ENCODE data around the gene PRICKLE4. TPM values are rescaled to one million over a fixed set of nuclear protein-coding genes. Genes with fewer than 3 reads are reported as not detected.

PRICKLE4 gene
- total and polyA plus RNA-seq, 2 of the 13 experiments (the other 11 are each of a cell fraction or from before 2014, with no cell fraction given), result 0.92 to 1.2 TPM

DNA sequence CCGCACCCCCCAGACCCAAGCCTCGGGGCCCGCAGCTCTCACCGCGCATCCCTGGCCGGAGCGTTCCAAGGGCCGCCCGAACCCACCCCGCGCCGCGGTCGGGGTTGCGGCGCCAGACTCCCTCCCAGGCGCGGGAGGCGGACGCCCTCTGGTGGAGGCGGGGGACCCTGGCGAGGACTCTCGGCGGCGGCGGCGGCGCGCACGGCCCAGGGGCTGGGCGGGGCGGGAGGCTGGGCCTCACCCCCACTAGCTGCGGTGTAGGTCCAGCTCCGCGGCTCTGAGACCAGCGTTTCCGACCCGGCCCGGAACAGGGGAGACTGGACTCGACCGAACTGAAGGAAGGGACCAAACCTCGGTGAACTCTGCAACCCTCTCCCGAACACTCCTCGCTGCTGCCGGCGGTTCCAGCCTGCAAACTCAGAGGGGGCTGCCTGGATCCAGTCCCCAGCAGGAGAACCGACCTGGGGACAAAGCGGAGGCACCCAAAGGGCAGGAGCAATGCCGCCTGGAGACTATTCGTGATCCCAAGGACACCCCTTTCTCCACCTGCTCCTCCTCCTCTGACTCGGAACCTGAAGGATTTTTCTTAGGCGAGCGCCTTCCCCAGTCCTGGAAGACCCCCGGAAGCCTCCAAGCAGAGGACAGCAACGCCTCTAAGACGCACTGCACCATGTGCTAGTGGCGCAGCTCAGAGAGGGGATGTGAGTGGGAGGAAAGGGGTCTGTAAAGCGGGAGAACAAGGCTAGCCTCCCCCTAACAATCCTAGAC, 6.1 kb downstream of the PRICKLE4 start (continued):
- peak; percentile 45; the same call in 1 of the 2 replicates for TF ChIP-seq ZKSCAN8 (CRISPR knock-in tag; IDR thresholded peaks at IDR 0.05; ENCODE audit: borderline replicate concordance)
- 0 out of 2 replicates have a peak, but pooled peaks have one; percentile 79 for TF ChIP-seq DNMT1 (CRISPR knock-in tag; IDR thresholded peaks at IDR 0.05)
- peak; percentile 35; the same call in 1 of the 2 replicates for TF ChIP-seq ZNF589 (CRISPR knock-in tag; conservative IDR thresholded peaks at IDR 0.05)
- TF ChIP-seq NR2C2 (CRISPR knock-in tag; IDR thresholded peaks at IDR 0.05; ENCODE audit: borderline replicate concordance), result peak; percentile 76; the same call in 1 of the 2 replicates
- 0 out of 2 replicates have a peak, but pooled peaks have one; percentile 30 for TF ChIP-seq MEF2D (CRISPR knock-in tag; IDR thresholded peaks at IDR 0.05)
- no peak for TF ChIP-seq ZNF382 (CRISPR knock-in tag; IDR thresholded peaks at IDR 0.05; ENCODE audit: borderline replicate concordance)
- no peak; the same call in 1 of the 2 replicates for TF ChIP-seq ZNF570 (CRISPR knock-in tag; IDR thresholded peaks at IDR 0.05; ENCODE audit: borderline replicate concordance)
- TF ChIP-seq TMF1 (CRISPR knock-in tag; IDR thresholded peaks at IDR 0.05; ENCODE audit: low read depth), result no peak; the same call in 1 of the 2 replicates
- TF ChIP-seq ZNF333 (CRISPR knock-in tag; IDR thresholded peaks at IDR 0.05; ENCODE audit: borderline replicate concordance), result no peak
- no peak for TF ChIP-seq ZNF891 (CRISPR knock-in tag; IDR thresholded peaks at IDR 0.05)
- TF ChIP-seq, protein P1, sequence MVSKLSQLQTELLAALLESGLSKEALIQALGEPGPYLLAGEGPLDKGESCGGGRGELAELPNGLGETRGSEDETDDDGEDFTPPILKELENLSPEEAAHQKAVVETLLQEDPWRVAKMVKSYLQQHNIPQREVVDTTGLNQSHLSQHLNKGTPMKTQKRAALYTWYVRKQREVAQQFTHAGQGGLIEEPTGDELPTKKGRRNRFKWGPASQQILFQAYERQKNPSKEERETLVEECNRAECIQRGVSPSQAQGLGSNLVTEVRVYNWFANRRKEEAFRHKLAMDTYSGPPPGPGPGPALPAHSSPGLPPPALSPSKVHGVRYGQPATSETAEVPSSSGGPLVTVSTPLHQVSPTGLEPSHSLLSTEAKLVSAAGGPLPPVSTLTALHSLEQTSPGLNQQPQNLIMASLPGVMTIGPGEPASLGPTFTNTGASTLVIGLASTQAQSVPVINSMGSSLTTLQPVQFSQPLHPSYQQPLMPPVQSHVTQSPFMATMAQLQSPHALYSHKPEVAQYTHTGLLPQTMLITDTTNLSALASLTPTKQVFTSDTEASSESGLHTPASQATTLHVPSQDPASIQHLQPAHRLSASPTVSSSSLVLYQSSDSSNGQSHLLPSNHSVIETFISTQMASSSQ (IDR thresholded peaks at IDR 0.05; ENCODE audit: low read depth), result no peak
- TF ChIP-seq, protein P1 (CRISPR knock-in tag; IDR thresholded peaks at IDR 0.05; ENCODE audit: borderline replicate concordance), result peak; percentile 32; the same call in 1 of the 2 replicates
- TF ChIP-seq TEAD3 (CRISPR knock-in tag; optimal IDR thresholded peaks at IDR 0.05; ENCODE audit: borderline replicate concordance), result peak; percentile 64
- peak; percentile 80 for TF ChIP-seq YY1 (IDR thresholded peaks at IDR 0.05; ENCODE audit: insufficient read depth, insufficient replicate concordance, low read depth, low read length)
- TF ChIP-seq, protein P2, sequence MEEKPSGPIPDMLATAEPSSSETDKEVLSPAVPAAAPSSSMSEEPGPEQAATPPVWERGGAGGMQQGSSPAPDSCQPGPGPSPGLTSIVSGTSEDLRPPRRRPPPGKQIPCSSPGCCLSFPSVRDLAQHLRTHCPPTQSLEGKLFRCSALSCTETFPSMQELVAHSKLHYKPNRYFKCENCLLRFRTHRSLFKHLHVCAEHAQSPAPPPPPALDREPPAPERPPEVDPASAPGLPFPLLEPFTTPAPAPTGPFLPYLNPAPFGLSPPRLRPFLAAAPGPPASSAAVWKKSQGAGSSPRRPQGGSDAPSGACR (CRISPR knock-in tag; IDR thresholded peaks at IDR 0.05), result no peak
- TF ChIP-seq, protein P3, sequence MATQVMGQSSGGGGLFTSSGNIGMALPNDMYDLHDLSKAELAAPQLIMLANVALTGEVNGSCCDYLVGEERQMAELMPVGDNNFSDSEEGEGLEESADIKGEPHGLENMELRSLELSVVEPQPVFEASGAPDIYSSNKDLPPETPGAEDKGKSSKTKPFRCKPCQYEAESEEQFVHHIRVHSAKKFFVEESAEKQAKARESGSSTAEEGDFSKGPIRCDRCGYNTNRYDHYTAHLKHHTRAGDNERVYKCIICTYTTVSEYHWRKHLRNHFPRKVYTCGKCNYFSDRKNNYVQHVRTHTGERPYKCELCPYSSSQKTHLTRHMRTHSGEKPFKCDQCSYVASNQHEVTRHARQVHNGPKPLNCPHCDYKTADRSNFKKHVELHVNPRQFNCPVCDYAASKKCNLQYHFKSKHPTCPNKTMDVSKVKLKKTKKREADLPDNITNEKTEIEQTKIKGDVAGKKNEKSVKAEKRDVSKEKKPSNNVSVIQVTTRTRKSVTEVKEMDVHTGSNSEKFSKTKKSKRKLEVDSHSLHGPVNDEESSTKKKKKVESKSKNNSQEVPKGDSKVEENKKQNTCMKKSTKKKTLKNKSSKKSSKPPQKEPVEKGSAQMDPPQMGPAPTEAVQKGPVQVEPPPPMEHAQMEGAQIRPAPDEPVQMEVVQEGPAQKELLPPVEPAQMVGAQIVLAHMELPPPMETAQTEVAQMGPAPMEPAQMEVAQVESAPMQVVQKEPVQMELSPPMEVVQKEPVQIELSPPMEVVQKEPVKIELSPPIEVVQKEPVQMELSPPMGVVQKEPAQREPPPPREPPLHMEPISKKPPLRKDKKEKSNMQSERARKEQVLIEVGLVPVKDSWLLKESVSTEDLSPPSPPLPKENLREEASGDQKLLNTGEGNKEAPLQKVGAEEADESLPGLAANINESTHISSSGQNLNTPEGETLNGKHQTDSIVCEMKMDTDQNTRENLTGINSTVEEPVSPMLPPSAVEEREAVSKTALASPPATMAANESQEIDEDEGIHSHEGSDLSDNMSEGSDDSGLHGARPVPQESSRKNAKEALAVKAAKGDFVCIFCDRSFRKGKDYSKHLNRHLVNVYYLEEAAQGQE (IDR thresholded peaks at IDR 0.05; ENCODE audit: borderline replicate concordance in 1 of 2, low read depth in 1 of 2, low read length in 2 of 2), result no peak
- TF ChIP-seq ZNF850 (CRISPR knock-in tag; conservative IDR thresholded peaks at IDR 0.05), result peak; percentile 25; the same call in 1 of the 2 replicates
- no peak; the same call in 1 of the 2 replicates for TF ChIP-seq ZNF703 (CRISPR knock-in tag; IDR thresholded peaks at IDR 0.05; ENCODE audit: borderline replicate concordance)
- no peak; the same call in 1 of the 2 replicates for TF ChIP-seq ZFP37 (CRISPR knock-in tag; IDR thresholded peaks at IDR 0.05; ENCODE audit: borderline replicate concordance)
- TF ChIP-seq ZNF552 (CRISPR knock-in tag; IDR thresholded peaks at IDR 0.05; ENCODE audit: borderline replicate concordance), result no peak

Data from HepG2 (cell line).